WTC11 (cell line): ENCODE data around the gene RPS16. TPM values are rescaled to one million over a fixed set of nuclear protein-coding genes. Genes with fewer than 3 reads are reported as not detected.

Experiments
- ATAC-seq: fragments of 200-7000 bp; cut with Tn5 transposase; 2 replicates; pipeline ENCODE4 v1.10.0; 2021; ENCODE audit warnings: mild to moderate bottlenecking, moderate library complexity
- CTCF ChIA-PET: fragments of 300-600 bp; sonication (Branson Sonifier 250); formaldehyde crosslinking; loops from one replicate; lab custom pipeline; 2021; ENCODE audit warnings: antibody characterized with exemption; lab: Charles Lee
- POLR2A ChIA-PET: fragments of 350-600 bp; sonication (Branson Sonifier 250); formaldehyde crosslinking; loops from one replicate; lab custom pipeline; 2021; ENCODE audit warnings: antibody characterized with exemption; lab: Charles Lee
- DNase-seq: peaks from one replicate; pipeline ENCODE4 v3.0.0; 2021; ENCODE audit warnings: low spot score
- H3K27ac Mint-ChIP-seq: 2 replicates; pipeline ENCODE4 v1.8.0; 2021; ENCODE audit warnings: mixed read lengths
- H3K27me3 Mint-ChIP-seq: 2 replicates; pipeline ENCODE4 v1.8.0; 2021; ENCODE audit warnings: low read depth, mild to moderate bottlenecking, moderate library complexity, mixed read lengths
- H3K36me3 Mint-ChIP-seq: 2 replicates; pipeline ENCODE4 v1.8.0; 2021; ENCODE audit warnings: mixed read lengths
- H3K4me1 Mint-ChIP-seq: 2 replicates; pipeline ENCODE4 v1.8.0; 2022; ENCODE audit warnings: mixed read lengths
- H3K4me3 Mint-ChIP-seq: 2 replicates; pipeline ENCODE4 v1.8.0; 2021; ENCODE audit warnings: mild to moderate bottlenecking, moderate library complexity, mixed read lengths
- H3K9me3 Mint-ChIP-seq: 2 replicates; pipeline ENCODE4 v1.8.0; 2021; ENCODE audit warnings: mixed read lengths
- ELF4 ChIP-seq: sonication (generic); formaldehyde crosslinking; IDR thresholded peaks from 2 replicates; pipeline ENCODE4 v1.8.1; 2022; ENCODE audit warnings: low read depth, mild to moderate bottlenecking, moderate library complexity, missing genetic modification reagents
- ESRRA ChIP-seq: sonication (generic); formaldehyde crosslinking; IDR thresholded peaks from 2 replicates; pipeline ENCODE4 v1.8.1; 2022; ENCODE audit warnings: mild to moderate bottlenecking, missing genetic modification reagents, borderline replicate concordance
- FOXK1 ChIP-seq: sonication (generic); formaldehyde crosslinking; IDR thresholded peaks from 2 replicates; pipeline ENCODE4 v1.8.0; 2022; ENCODE audit warnings: mild to moderate bottlenecking, moderate library complexity, missing genetic modification reagents
- NR1H2 ChIP-seq: sonication (generic); formaldehyde crosslinking; IDR thresholded peaks from 2 replicates; pipeline ENCODE4 v1.9.0; 2021; ENCODE audit warnings: mild to moderate bottlenecking, moderate library complexity, missing genetic modification reagents
- SMAD3 ChIP-seq: sonication (generic); formaldehyde crosslinking; IDR thresholded peaks from 2 replicates; pipeline ENCODE4 v1.8.0; 2022; ENCODE audit warnings: missing genetic modification reagents, mild to moderate bottlenecking, borderline replicate concordance
- SOX15 ChIP-seq: fragments of 250-450 bp; sonication (Bioruptor Pico); IDR thresholded peaks from 2 replicates; pipeline ENCODE4 v1.9.0; 2021; ENCODE audit warnings: mild to moderate bottlenecking
- ZNF121 ChIP-seq: sonication (generic); formaldehyde crosslinking; IDR thresholded peaks from 2 replicates; pipeline ENCODE4 v1.8.0; 2023; ENCODE audit warnings: missing genetic modification reagents
- ZNF263 ChIP-seq: sonication (generic); formaldehyde crosslinking; IDR thresholded peaks from 2 replicates; pipeline ENCODE4 v1.8.1; 2022; ENCODE audit warnings: low read depth, mild to moderate bottlenecking, moderate library complexity, missing genetic modification reagents
- total RNA-seq: library from RNA; stranded (reverse); gene quantifications from 3 replicates; pipeline ENCODE4 v1.2.3, GENCODE V29; 2021
- TF ChIP-seq, protein P1 (sequence below): fragments of 250-450 bp; sonication (Bioruptor Pico); IDR thresholded peaks from 2 replicates; pipeline ENCODE4 v1.9.0; 2021; ENCODE audit warnings: mild to moderate bottlenecking
- TF ChIP-seq, protein P2 (sequence below): sonication (generic); formaldehyde crosslinking; IDR thresholded peaks from 2 replicates; pipeline ENCODE4 v1.8.1; 2022; ENCODE audit warnings: low read depth, missing genetic modification reagents, borderline replicate concordance
- TF ChIP-seq, protein P3 (sequence below): sonication (generic); formaldehyde crosslinking; IDR thresholded peaks from 2 replicates; pipeline ENCODE4 v1.8.1; 2022; ENCODE audit warnings: mild to moderate bottlenecking, moderate library complexity, missing genetic modification reagents
- TF ChIP-seq, protein P4 (sequence below): sonication (generic); formaldehyde crosslinking; IDR thresholded peaks from 2 replicates; pipeline ENCODE4 v1.8.0; 2023; ENCODE audit warnings: missing genetic modification reagents
- TF ChIP-seq, protein P5 (sequence below): sonication (generic); formaldehyde crosslinking; IDR thresholded peaks from 2 replicates; pipeline ENCODE4 v1.8.0; 2023; ENCODE audit warnings: mild to moderate bottlenecking, missing genetic modification reagents
- TF ChIP-seq, protein P6 (sequence below): sonication (generic); formaldehyde crosslinking; IDR thresholded peaks from 2 replicates; pipeline ENCODE4 v1.8.0; 2022; ENCODE audit warnings: mild to moderate bottlenecking, missing genetic modification reagents
- TF ChIP-seq, protein P7 (sequence below): fragments of 250-450 bp; sonication (Bioruptor Pico); IDR thresholded peaks from 2 replicates; pipeline ENCODE4 v1.9.0; 2021; ENCODE audit warnings: moderate library complexity, mild to moderate bottlenecking, inconsistent platforms, borderline replicate concordance
- TF ChIP-seq, protein P8 (sequence below): sonication (generic); formaldehyde crosslinking; IDR thresholded peaks from 2 replicates; pipeline ENCODE4 v1.8.0; 2022; ENCODE audit warnings: mild to moderate bottlenecking, missing genetic modification reagents

Gene RPS16
- total RNA-seq, 1 experiment from 2014 or later = 2,962 TPM

DNA sequence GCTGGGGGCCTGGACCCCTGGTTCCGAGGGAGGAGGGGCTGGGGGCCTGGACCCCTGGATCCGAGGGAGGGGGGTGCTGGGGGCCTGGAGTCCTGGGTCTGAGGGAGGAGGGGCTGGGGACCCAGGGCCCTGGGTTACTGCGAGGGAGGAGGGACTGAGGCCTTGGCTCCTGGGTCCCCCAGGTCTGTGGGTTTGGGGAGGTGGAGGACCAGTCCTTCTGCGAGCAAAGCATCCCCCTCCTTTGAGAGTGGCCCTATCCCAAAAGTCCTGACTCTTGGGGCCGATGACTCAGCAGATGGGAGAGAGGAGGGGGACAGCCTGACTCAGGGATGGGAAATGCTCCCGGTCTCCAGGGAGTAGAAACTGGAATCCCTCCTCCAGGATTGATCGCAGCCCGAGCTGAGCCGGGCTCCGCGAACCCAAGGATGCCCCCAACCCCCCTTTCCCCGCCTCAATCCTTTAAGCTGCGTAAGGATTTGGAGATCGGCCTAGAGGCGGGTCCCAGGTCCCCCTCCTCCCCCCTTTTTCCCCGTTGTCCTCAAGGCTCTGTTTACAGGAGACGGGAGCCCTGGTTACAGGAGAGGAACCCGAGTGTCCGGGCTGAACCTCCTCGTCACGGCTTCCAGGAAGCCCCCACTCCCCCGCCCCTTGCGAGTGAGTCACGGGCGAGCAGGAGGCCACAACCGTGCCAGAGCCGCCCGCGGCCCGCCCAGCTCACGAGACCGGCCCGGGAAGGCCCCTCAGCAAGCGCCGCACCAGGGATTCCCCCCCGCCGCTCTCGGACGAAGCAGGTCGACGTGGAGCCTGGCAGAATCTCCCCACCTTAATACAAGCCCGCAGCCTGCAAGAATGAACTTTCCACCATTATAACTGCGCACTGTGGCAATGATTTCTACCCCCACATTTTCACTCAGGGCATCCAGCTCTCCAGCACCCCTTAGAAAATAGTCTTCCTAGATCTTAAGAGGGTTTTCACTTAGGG, 32.1 kb downstream of the RPS16 start (continued):
- TF ChIP-seq, protein P1, sequence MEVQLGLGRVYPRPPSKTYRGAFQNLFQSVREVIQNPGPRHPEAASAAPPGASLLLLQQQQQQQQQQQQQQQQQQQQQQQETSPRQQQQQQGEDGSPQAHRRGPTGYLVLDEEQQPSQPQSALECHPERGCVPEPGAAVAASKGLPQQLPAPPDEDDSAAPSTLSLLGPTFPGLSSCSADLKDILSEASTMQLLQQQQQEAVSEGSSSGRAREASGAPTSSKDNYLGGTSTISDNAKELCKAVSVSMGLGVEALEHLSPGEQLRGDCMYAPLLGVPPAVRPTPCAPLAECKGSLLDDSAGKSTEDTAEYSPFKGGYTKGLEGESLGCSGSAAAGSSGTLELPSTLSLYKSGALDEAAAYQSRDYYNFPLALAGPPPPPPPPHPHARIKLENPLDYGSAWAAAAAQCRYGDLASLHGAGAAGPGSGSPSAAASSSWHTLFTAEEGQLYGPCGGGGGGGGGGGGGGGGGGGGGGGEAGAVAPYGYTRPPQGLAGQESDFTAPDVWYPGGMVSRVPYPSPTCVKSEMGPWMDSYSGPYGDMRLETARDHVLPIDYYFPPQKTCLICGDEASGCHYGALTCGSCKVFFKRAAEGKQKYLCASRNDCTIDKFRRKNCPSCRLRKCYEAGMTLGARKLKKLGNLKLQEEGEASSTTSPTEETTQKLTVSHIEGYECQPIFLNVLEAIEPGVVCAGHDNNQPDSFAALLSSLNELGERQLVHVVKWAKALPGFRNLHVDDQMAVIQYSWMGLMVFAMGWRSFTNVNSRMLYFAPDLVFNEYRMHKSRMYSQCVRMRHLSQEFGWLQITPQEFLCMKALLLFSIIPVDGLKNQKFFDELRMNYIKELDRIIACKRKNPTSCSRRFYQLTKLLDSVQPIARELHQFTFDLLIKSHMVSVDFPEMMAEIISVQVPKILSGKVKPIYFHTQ = no peak
- TF ChIP-seq ZNF263 (0 out of 2 replicates have a peak, but pooled peaks have one; percentile 38), FOXK1 (CRISPR knock-in tag) (peak; percentile 46; the same call in 1 of the 2 replicates)
- TF ChIP-seq, protein P2, sequence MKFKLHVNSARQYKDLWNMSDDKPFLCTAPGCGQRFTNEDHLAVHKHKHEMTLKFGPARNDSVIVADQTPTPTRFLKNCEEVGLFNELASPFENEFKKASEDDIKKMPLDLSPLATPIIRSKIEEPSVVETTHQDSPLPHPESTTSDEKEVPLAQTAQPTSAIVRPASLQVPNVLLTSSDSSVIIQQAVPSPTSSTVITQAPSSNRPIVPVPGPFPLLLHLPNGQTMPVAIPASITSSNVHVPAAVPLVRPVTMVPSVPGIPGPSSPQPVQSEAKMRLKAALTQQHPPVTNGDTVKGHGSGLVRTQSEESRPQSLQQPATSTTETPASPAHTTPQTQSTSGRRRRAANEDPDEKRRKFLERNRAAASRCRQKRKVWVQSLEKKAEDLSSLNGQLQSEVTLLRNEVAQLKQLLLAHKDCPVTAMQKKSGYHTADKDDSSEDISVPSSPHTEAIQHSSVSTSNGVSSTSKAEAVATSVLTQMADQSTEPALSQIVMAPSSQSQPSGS (CRISPR knock-in tag) = no peak
- TF ChIP-seq, protein P3, sequence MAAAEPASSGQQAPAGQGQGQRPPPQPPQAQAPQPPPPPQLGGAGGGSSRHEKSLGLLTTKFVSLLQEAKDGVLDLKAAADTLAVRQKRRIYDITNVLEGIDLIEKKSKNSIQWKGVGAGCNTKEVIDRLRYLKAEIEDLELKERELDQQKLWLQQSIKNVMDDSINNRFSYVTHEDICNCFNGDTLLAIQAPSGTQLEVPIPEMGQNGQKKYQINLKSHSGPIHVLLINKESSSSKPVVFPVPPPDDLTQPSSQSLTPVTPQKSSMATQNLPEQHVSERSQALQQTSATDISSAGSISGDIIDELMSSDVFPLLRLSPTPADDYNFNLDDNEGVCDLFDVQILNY = peak; percentile 62; the same call in 1 of the 2 replicates
- TF ChIP-seq, all 79 proteins: peak for 7

DNA sequence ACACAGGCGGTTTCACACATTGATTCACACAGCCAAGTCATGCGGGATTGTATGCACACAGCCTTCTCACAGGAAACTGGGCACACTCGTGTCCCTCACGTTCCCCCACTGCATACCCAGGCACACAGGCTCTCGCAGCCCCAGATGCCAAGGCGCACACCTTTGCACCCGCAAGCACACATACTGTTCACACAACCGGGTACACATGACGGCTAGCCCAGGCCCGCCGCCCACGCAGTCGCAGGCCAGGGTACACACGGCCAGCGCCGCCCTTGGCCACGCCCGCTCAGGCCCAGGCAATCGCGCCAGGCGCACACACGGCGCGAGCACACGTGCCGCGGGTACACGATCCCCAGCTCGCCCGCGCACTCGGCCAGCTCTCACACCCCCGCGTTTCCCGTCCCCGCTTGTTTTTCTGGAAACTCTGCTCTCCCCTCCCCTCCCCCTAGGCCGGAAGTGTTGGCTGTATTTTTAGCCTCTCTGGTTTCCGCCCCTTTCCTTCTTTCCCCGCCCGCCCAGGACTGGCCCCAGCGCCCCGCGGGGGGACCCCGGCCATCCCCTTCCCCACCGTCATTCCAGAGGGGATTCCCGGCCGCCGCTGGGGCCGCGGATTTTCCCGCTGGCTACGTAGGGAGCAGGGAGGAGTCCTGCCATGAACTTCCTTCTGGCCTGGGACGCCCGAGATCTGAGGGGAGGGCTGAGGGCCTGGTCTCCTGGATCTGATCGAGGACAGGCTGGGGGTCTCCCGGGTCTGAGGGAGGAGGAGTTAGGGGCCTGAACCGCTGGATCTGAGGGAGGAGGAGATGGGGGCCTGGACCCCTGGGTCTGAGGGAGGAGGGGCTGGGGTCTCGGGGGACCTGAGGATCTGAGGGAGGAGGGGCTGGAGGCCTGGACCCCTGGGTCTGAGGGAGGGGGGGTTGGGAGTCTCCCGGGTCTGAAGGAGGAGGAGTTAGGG, 33.1 kb downstream of the RPS16 start:
- ChIA-PET CTCF (interaction anchor here (0.7 to 1.1 kb wide), 4 partner anchors 17 to 205 kb away, joined by 3 to 4 read pairs (median 3); partner anchors contain the start of genes NCCRP1, SAMD4B and SYCN), POLR2A (interaction anchor here (0.6 to 3.5 kb wide), 10 partner anchors 9 to 33 kb away, joined by 3 to 25 read pairs (median 5); partner anchors contain the start of genes MED29, PAF1, PLEKHG2 and RPS16)
- H3K27me3 Mint-ChIP-seq = no peaks in the 10 kb centered on the region
- ATAC-seq (peak; percentile 32), DNase-seq (peak; percentile 91)
- peak overlapping the region; percentile 91 for H3K4me3 Mint-ChIP-seq
- peak overlapping the region; percentile 99 for H3K27ac Mint-ChIP-seq
- H3K4me1 Mint-ChIP-seq = peaks cover 45% of the 10 kb centered on the region
- no peaks in the 10 kb centered on the region for H3K9me3 Mint-ChIP-seq
- H3K36me3 Mint-ChIP-seq = peaks cover 2% of the 10 kb centered on the region; the same call in 1 of the 2 replicates
- TF ChIP-seq ESRRA (CRISPR knock-in tag) (peak; percentile 74; the same call in 1 of the 2 replicates), NR1H2 (CRISPR knock-in tag) (no peak), ELF4 (no peak), SOX15 (CRISPR knock-in tag) (no peak), SMAD3 (CRISPR knock-in tag) (no peak), ZNF121 (no peak)
- TF ChIP-seq, protein P4, sequence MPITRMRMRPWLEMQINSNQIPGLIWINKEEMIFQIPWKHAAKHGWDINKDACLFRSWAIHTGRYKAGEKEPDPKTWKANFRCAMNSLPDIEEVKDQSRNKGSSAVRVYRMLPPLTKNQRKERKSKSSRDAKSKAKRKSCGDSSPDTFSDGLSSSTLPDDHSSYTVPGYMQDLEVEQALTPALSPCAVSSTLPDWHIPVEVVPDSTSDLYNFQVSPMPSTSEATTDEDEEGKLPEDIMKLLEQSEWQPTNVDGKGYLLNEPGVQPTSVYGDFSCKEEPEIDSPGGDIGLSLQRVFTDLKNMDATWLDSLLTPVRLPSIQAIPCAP (CRISPR knock-in tag) = no peak
- TF ChIP-seq, protein P3 = no peak; the same call in 1 of the 2 replicates
- TF ChIP-seq, protein P5, sequence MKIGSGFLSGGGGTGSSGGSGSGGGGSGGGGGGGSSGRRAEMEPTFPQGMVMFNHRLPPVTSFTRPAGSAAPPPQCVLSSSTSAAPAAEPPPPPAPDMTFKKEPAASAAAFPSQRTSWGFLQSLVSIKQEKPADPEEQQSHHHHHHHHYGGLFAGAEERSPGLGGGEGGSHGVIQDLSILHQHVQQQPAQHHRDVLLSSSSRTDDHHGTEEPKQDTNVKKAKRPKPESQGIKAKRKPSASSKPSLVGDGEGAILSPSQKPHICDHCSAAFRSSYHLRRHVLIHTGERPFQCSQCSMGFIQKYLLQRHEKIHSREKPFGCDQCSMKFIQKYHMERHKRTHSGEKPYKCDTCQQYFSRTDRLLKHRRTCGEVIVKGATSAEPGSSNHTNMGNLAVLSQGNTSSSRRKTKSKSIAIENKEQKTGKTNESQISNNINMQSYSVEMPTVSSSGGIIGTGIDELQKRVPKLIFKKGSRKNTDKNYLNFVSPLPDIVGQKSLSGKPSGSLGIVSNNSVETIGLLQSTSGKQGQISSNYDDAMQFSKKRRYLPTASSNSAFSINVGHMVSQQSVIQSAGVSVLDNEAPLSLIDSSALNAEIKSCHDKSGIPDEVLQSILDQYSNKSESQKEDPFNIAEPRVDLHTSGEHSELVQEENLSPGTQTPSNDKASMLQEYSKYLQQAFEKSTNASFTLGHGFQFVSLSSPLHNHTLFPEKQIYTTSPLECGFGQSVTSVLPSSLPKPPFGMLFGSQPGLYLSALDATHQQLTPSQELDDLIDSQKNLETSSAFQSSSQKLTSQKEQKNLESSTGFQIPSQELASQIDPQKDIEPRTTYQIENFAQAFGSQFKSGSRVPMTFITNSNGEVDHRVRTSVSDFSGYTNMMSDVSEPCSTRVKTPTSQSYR (CRISPR knock-in tag) = 0 out of 2 replicates have a peak, but pooled peaks have one; percentile 48
- TF ChIP-seq, protein P6, sequence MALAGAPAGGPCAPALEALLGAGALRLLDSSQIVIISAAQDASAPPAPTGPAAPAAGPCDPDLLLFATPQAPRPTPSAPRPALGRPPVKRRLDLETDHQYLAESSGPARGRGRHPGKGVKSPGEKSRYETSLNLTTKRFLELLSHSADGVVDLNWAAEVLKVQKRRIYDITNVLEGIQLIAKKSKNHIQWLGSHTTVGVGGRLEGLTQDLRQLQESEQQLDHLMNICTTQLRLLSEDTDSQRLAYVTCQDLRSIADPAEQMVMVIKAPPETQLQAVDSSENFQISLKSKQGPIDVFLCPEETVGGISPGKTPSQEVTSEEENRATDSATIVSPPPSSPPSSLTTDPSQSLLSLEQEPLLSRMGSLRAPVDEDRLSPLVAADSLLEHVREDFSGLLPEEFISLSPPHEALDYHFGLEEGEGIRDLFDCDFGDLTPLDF (CRISPR knock-in tag) = no peak
- TF ChIP-seq, protein P7, sequence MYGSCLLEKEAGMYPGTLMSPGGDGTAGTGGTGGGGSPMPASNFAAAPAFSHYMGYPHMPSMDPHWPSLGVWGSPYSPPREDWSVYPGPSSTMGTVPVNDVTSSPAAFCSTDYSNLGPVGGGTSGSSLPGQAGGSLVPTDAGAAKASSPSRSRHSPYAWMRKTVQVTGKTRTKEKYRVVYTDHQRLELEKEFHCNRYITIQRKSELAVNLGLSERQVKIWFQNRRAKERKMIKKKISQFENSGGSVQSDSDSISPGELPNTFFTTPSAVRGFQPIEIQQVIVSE (CRISPR knock-in tag) = no peak
- TF ChIP-seq, protein P8, sequence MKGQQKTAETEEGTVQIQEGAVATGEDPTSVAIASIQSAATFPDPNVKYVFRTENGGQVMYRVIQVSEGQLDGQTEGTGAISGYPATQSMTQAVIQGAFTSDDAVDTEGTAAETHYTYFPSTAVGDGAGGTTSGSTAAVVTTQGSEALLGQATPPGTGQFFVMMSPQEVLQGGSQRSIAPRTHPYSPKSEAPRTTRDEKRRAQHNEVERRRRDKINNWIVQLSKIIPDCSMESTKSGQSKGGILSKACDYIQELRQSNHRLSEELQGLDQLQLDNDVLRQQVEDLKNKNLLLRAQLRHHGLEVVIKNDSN (CRISPR knock-in tag) = no peak
